ENCODE data around the gene DLX1.

Gene DLX1

DNA sequence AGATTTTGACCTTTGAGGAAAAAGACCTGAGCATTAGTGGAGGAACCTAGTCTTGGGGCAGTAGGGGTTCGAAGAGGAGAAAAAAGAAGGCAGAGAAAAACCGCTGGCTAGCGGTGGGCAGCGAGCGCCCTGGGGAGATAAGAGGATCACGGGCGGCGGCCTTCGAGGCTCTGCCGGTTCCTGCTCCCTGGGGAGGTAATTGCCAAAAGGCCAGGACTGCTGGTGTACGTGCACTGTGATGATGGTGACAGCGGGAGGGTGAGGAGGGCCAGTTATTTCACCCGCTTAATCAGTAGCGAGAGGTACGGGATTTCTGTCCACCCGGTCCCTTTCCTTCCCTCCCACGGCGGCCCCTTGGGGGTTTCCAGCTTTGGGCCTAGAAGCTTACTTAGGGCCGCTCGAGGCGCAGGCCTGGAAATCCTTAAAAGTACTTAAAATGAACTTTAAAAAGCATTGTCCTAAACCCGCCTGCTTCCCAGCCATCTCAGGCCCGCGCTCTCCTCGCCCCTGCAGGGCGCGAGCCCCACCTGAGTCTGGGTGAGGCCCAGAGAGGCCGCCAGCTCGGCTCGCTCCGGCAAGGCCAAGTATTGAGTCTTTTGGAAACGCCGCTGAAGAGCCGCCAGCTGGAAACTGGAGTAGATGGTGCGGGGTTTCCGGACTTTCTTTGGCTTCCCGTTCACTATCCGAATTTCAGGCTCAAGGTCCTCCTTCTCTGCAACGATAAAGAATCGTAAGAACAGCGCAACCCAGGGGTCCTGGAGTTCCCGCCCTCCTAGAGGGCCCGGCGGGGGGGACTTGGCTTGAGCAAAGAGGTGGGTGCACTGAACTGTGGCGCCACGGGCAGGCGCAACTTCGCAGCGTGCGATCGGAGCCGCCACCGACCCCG, 15.9 kb downstream of the DLX1 start:
- TF ChIP-seq, protein P1, sequence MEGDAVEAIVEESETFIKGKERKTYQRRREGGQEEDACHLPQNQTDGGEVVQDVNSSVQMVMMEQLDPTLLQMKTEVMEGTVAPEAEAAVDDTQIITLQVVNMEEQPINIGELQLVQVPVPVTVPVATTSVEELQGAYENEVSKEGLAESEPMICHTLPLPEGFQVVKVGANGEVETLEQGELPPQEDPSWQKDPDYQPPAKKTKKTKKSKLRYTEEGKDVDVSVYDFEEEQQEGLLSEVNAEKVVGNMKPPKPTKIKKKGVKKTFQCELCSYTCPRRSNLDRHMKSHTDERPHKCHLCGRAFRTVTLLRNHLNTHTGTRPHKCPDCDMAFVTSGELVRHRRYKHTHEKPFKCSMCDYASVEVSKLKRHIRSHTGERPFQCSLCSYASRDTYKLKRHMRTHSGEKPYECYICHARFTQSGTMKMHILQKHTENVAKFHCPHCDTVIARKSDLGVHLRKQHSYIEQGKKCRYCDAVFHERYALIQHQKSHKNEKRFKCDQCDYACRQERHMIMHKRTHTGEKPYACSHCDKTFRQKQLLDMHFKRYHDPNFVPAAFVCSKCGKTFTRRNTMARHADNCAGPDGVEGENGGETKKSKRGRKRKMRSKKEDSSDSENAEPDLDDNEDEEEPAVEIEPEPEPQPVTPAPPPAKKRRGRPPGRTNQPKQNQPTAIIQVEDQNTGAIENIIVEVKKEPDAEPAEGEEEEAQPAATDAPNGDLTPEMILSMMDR (conservative IDR thresholded peaks at IDR 0.05; ENCODE audit: low read depth, low read length), result no peak
- H3K4me3 ChIP-seq (ENCODE audit: low read length), result peak overlapping the region; percentile 45
- no peak for DNase-seq (ENCODE audit: low read depth)

DNA sequence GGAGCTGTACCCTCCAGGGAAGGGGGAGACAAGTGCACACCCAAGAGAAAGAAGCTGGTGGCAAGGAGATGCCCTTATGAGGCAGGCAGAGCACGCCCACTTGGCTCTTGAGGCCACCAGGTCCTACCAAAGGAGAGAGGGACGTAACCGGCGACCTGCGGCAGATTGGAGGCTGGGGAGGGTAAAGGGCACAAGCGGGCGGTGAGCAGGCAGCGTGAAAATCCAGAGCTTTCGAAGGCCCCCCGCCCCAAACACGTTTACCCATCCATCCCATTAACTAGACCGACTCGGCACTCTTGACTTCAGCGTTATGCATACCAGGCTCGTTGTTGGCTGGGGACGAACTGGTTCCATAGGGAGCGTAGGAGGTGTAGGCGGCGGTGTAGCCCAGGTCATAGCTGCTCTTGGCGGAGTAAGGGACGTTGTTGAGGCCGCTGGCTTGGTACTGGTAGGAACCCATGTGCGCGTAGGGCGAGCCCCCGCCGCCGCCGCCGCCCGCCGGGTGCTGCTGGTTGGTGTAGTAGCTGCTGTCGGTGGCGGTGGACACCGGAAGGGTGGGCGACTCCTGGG, 16.6 kb downstream of the DLX1 start:
- TF ChIP-seq, protein P1 (conservative IDR thresholded peaks at IDR 0.05; ENCODE audit: low read depth, low read length), result no peak
- DNase-seq (ENCODE audit: low read depth), result no peak
- peak overlapping the region; percentile 45 for H3K4me3 ChIP-seq (ENCODE audit: low read length)

DNA sequence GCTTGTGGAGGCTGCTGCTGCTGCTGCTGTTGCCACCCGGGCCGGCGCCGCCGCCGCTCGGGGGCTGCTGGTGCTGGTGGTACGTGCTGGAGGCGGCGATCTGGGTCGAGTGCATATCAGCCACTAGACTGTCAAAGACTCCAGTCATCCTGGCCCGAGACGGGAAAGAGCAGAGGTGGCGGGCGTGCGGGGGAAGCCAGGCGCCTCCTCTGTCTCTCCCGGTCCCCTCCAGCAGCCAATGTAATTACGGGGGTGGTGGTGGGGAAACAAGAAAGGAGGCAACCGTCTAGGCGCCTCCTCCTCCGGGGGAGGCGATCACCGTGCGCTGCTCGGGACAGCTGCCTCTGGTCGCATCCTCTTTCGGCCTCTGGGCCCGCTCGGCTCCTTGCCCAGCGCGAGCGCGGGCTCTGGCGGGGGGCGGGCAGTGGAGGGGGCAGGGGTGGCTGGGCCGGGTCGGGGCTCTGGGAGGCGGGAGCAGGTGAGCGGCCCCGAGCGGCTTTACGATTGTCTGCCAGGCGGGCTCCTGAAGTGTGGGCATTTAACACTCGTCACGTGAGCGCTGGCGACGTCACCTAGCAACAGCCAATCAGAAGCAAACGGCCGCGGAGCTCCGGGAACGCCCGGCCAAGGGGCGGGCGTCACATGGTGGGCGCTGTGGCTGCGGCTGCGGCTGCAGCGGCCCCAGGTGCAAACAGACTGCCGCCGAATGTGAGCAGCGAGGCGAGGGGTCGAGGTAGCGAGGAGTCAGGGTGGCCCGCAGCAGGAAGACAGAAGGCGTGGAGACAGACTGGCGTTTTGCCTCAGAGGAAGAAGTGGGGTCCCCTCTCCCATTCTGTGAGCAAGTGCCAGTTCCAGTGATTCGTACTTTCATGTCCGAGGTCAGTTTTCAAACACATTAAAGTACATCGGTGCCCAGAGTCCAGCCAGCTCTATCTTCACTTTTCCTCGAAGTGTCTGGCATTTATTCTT, 17.4 kb downstream of the DLX1 start, which contains the start of gene DLX2:
DLX2 (minus strand) TSS at position 510 of the 969 bp plus-strand sequence; CDS start at position 148, 362 bp downstream.
- no peak for DNase-seq (ENCODE audit: low read depth)
- TF ChIP-seq, protein P1 (conservative IDR thresholded peaks at IDR 0.05; ENCODE audit: low read depth, low read length), result no peak
- H3K4me3 ChIP-seq (ENCODE audit: low read length), result peak within 1 kb of the TSS; percentile 45

DNA sequence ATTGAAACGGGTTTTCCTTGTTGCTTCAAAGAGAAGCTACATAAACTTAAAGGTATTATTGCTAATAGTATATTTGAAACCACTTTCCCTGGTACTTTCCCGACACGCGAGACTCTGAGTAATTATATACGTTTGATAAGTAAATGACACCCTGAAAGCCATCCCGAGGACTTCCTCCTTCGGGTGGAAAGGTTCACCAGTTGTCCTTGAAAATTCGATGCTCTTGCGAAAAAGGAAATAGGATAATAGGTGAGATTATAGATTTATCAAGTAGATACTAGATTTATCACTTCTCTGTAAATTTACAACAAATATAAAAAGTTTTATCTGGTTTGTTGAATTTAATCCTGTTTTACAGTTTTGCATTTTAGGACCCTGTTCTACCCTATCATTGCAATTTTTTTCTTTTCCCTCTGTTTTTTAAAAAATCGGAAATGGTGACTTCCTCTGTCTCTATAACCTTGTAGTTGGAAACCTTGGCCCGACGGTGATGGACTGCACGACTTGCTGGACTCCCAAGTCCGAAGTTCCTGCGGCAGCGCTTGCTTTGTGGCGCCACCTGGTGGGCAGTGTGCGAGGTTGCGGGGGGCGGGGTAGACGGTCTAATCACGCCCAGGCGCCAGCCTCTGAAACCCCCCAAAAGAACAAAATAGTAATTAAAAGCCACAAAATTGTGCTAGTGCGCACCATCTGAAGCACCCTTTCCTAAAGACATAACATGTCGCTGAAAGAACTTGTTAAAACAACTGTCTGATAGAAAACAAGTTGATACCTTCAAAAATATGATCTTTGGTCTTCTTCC, 18.4 kb downstream of the DLX1 start:
- peak overlapping the region; percentile 45 for H3K4me3 ChIP-seq (ENCODE audit: low read length)
- TF ChIP-seq, protein P1 (conservative IDR thresholded peaks at IDR 0.05; ENCODE audit: low read depth, low read length), result peak; percentile 91
- peak; percentile 52 for DNase-seq (ENCODE audit: low read depth)

DNA sequence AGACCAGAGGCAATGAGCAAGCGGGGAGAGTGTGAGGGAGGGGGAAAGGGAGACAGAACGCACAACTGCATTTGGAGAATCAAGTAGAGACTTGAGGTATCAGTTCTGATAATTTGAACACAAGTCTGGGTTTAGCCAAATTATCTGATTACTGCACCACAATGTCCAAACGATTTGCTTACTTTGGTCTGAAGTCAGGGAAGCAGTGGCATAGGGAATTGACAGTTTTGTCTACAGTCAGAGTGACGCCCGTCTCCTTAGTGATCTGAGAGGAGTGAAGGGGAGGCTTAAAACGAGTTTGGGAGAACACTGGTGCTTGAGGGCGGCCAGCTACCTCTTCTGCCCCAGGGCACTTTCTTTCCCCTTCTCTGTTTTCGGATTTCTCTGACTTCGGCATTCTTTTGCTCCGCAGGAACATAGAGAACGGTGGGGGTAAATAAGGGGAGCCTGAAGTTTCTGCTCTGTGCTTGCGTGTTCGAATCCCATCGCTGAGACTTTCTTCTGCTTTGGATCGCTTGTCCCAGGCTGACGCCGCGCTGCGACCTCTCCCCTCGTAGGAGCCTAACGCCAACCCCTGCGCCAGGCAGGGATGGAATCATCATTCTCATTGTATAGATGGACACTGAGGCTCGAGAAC, 20.3 kb downstream of the DLX1 start:
- TF ChIP-seq, protein P1 (conservative IDR thresholded peaks at IDR 0.05; ENCODE audit: low read depth, low read length), result no peak
- H3K4me3 ChIP-seq (ENCODE audit: low read length), result peak overlapping the region; percentile 37
- DNase-seq (ENCODE audit: low read depth), result no peak

All from retinal pigment epithelial cell (primary cell).